Osteocyte (in vitro differentiated cells): Measurements from ENCODE around the gene WSB1. TPM values are rescaled to one million over a fixed set of nuclear protein-coding genes. Genes with fewer than 3 reads are reported as not detected.
A peak's percentile ranks its signal among the peaks of the same experiment; 100 is the strongest.
"Not testable (repeated sequence)": the region's sequence is repeated elsewhere in the genome, so short reads cannot be mapped to it uniquely, and the experiment has no call there.

Source experiments
- DNase-seq: peaks from one replicate; pipeline ENCODE4 v3.0.0; 2021; ENCODE audit warnings: mixed read lengths; ENCODE audit not compliant: unreplicated experiment; ENCODE audit errors: extremely low spot score
- H3K27ac Mint-ChIP-seq: one replicate; pipeline ENCODE4 v1.8.0; 2021; ENCODE audit warnings: mild to moderate bottlenecking, mixed read lengths; ENCODE audit not compliant: unreplicated experiment
- H3K27me3 Mint-ChIP-seq: one replicate; pipeline ENCODE4 v1.8.0; 2021; ENCODE audit warnings: mixed read lengths; ENCODE audit not compliant: unreplicated experiment
- H3K36me3 Mint-ChIP-seq: one replicate; pipeline ENCODE4 v1.8.0; 2021; ENCODE audit warnings: mixed read lengths; ENCODE audit not compliant: unreplicated experiment
- H3K4me1 Mint-ChIP-seq: one replicate; pipeline ENCODE4 v1.8.0; 2021; ENCODE audit warnings: mixed read lengths; ENCODE audit not compliant: unreplicated experiment
- H3K4me3 Mint-ChIP-seq: one replicate; pipeline ENCODE4 v1.8.0; 2021; ENCODE audit warnings: mild to moderate bottlenecking, moderate library complexity, mixed read lengths; ENCODE audit not compliant: unreplicated experiment
- H3K9me3 Mint-ChIP-seq: one replicate; pipeline ENCODE4 v1.8.0; 2021; ENCODE audit warnings: mixed read lengths; ENCODE audit not compliant: unreplicated experiment
- CTCF ChIP-seq: fragments of 200-600 bp; sonication (generic); IDR thresholded peaks from 2 replicates; pipeline ENCODE4 v1.5.0; 2021; ENCODE audit warnings: antibody characterized with exemption, mild to moderate bottlenecking, moderate library complexity
- total RNA-seq: library from RNA; stranded (reverse); gene quantifications from 2 replicates; pipeline ENCODE4 v1.2.1, GENCODE V29; 2021

Gene WSB1
- total RNA-seq, 1 donor from 2014 or later: 179 TPM

GRCh38 chr17:27247071-27247957 lies 46.6 kb upstream of the WSB1 start:
- Mint-ChIP-seq H3K27me3 (peaks cover 31% of the 10 kb centered on the region), H3K9me3 (no peaks in the 10 kb centered on the region), H3K27ac (no peak overlapping the region), H3K4me3 (no peak overlapping the region), H3K4me1 (peaks cover 27% of the 10 kb centered on the region), H3K36me3 (no peaks in the 10 kb centered on the region)
- no peak for DNase-seq
- TF ChIP-seq CTCF: no peak

- no peak for TF ChIP-seq CTCF
- no peaks in the 10 kb centered on the region for H3K36me3 Mint-ChIP-seq
- H3K9me3 Mint-ChIP-seq: no peaks in the 10 kb centered on the region
- peaks cover 26% of the 10 kb centered on the region for H3K4me1 Mint-ChIP-seq
- H3K4me3 Mint-ChIP-seq: no peak overlapping the region
- no peak for DNase-seq
- peaks cover 36% of the 10 kb centered on the region for H3K27me3 Mint-ChIP-seq
- H3K27ac Mint-ChIP-seq: no peak overlapping the region
Observed at GRCh38 chr17:27247958-27248342, 46.0 kb upstream of the WSB1 start.

- H3K4me3 Mint-ChIP-seq, H3K9me3 Mint-ChIP-seq, DNase-seq, H3K36me3 Mint-ChIP-seq: not testable (repeated sequence)
- peaks cover 42% of the 10 kb centered on the region for H3K27me3 Mint-ChIP-seq
- peak overlapping the region; percentile 27 for H3K27ac Mint-ChIP-seq
- H3K4me1 Mint-ChIP-seq: peaks cover 16% of the 10 kb centered on the region
Observed at GRCh38 chr17:27250791-27251190, 43.1 kb upstream of the WSB1 start.

- Mint-ChIP-seq H3K4me1 (peaks cover 24% of the 10 kb centered on the region), H3K27me3 (peaks cover 41% of the 10 kb centered on the region)
- not testable (repeated sequence) for H3K9me3 Mint-ChIP-seq, H3K4me3 Mint-ChIP-seq, H3K27ac Mint-ChIP-seq, DNase-seq, H3K36me3 Mint-ChIP-seq
Observed at GRCh38 chr17:27254802-27255201, 39.1 kb upstream of the WSB1 start.

GRCh38 chr17:27256225-27257030 lies 37.5 kb upstream of the WSB1 start:
- Mint-ChIP-seq H3K27ac (peak overlapping the region; percentile 79), H3K9me3 (no peaks in the 10 kb centered on the region), H3K4me3 (no peak overlapping the region), H3K27me3 (peaks cover 32% of the 10 kb centered on the region), H3K4me1 (peaks cover 14% of the 10 kb centered on the region), H3K36me3 (peaks cover 2% of the 10 kb centered on the region)
- DNase-seq: no peak
- no peak for TF ChIP-seq CTCF

- no peak for DNase-seq
- TF ChIP-seq CTCF: no peak
- H3K4me3 Mint-ChIP-seq: no peak overlapping the region
- peaks cover 2% of the 10 kb centered on the region for H3K36me3 Mint-ChIP-seq
- H3K9me3 Mint-ChIP-seq: no peaks in the 10 kb centered on the region
- peaks cover 31% of the 10 kb centered on the region for H3K27me3 Mint-ChIP-seq
- H3K4me1 Mint-ChIP-seq: peaks cover 14% of the 10 kb centered on the region
- peak overlapping the region; percentile 79 for H3K27ac Mint-ChIP-seq
Observed at GRCh38 chr17:27257031-27257357, 36.9 kb upstream of the WSB1 start.
